Measurements from ENCODE around the gene SSTR5.

Gene SSTR5

DNA sequence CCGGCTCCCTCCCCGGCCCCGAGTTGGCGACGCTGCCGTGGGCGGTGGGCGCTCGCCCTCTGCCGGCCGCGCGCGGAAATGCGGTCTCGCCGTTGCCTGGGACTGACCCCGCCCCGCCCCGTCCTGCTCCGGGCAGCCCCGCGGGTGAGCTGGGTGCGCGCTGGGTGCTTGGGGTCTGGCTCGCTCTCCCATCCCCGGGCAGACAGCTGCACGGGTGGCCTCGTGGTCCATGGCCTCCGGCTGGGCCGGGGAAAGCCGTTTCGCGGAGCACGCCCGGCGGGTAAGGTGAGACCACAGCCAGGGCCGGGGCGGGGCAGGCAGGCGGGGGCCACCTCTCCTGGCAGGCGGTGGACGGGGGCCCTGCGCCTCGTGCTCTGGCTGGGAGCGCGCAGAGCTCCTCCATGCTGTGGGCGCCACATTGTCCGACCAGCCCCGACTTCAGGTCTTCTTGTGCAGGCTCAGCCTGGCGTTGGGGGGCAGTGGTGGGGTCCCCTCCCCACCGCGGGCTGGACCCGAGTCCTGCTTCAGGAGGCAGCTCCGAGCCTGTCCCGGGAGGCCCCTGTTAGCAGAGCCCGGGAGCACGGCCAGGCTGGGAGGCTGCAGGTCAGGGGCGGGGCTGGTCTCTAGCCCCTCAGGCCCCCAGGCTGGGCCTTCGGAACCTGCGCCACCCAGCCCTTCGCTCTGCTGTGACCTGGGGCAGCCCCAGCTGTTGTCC, 30.5 kb downstream of the SSTR5 start:
- peak; percentile 47 for ATAC-seq
- DNase-seq, result peak; percentile 82

DNA sequence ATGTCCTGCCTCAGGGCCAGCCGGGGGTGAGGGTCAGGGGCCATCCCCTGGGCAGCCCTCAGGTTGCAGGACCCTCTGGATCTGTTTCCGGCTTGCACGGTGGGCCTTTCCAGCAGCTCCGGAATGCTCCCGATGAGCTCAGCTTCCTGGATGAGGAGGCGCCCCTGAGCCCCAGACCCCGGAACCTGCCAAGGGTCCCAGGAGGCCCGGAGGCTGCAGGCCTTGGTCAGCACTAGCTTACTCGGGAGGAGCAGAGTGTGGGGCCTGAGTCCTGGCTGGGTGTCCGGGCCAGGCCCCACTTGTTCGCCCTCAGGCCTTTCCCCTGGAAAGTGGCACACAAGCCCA, 31.1 kb downstream of the SSTR5 start:
- DNase-seq (no peak), ATAC-seq (no peak)

DNA sequence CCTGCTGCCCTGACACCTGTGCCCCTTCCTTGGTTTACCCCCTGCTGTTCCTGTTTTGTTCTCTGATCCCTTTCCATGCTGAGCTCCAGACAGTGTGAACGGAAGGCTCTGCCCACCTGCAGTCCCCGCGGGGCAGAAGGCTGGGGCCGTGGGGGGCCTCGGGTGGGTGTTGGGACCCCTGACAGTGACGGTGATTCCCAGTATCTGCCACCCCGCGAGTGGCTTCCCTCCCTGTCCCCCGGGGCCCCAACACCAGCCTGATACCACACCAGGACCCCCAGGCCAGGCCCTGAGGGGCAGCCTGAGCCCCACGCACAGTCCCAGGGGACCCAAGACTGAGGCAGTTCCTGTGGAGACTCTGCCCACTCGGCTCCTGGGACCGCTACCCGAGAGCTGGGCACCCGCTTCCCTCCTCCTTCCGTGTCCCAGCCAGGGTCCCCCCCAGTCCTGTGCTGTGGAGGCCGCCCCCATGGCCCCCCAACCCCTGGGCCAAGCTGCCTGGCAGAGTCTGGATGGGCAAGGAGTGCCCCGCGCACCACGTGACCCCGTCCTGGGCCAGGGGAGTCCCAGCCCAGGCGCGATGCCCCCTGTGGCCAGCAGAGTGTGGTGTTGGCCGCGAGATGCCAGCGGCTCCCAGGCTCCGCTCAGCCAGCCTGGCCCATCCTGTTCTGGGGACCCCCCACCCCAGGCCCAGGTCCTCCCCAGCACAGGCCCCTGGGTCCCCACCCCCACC, 33.5 kb downstream of the SSTR5 start:
- DNase-seq, result peak; percentile 59
- ATAC-seq, result peak; percentile 53

DNA sequence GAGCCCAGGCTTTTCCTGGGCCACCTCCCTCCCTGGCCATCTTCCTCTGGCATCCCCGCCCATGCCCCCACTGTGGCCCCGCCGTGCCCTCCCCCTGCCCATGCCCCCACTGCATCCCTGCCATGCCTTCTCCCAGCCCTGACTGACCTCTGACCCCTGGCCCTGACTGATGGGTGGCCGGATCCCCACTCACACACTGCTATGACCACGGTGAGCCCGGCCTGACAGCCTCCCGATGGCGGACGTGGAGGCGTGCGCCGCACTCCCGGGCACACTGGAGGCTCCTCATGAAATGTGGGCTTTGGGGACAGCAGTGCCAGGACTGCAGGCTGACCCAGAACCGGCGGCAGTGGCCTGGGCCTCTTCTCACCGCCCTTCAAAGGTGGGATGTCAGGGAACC, 34.1 kb downstream of the SSTR5 start:
- ATAC-seq, result no peak
- DNase-seq, result no peak

DNA sequence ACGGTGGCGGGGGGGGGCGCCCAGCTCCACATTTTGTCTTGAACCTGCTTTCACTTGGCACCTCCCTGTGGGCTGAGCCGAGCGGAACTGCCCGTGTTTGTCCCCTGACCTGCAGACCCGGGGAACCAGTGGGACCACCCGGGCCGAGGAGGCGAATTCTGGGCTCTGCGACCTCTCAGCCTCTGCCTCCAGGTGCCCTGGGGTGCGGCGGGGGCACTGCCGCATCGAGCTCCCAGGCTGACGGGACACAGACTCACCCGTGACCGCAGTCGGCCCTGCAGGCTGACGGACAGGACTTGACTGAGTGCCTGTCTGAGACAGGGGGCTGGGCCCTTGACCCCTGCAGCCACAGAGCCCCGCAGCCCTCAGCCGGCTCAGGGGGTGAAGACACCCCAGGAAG, 34.6 kb downstream of the SSTR5 start:
- DNase-seq (no peak), ATAC-seq (no peak)

DNA sequence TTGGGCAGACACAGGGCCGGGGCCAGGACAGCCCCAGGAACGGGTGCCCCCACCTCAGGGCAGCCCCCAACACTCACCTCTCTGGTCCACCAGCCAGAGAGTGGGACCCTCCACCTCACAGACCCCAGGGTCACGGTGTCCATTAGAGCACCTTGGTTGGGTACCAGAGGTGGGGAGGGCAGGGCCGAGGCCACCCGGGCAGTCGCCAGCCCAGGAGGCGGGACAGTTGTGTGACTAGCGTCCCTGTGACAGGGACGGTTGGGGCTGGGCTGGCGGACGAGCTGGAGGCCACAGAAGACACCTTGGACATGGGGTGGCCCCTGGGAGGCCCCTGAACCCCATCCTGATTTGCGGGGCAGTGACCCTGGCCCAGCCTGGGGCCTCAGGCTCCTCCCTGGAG, 35.2 kb downstream of the SSTR5 start:
- ATAC-seq (no peak), DNase-seq (no peak)

DNA sequence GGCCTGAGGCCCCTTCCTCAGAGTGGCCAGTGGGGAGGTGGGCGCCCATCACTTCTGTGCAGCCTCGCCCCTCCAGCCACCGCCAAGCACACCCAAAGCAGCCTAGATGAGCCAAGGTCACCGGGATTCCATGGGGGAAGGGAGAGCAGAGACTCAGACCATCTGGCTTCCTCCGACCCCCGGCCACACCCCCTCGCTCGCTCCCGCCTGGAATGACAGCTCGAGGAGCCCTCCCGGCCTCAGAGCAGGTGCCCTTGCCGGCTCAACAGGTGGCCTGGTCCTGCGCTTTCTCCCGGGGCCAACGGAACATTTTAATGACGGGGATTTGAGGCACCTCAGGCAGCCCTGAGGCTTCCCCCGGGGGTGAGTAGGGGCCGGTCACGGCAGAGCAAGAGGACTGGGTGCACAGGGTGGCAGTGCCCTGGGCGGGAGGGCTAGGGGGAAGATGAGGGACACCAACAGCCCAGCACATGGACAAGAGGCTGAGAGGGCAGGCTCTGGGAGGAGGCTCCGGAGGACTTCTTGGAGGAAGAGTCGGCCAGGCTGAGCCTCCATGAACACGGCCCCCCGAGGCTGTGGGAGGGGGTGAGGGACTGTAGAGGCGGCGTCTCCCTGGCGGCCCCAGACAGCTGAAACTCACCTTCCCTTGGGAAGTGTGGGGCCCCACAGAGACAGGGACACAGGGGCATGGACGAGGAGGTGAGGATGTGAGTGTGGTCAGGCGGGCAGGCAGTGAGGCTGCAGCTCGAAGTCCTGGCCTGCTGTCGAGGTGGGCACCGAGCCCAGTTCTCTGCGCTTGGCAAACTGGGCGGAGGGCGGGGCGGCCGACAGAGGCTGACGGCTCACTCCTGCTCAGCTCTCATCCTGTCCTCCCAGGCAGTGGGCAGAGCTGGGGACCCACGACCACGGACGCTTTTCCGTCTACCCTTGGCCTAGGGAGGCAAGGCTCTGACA, 36.0 kb downstream of the SSTR5 start:
- no peak for ATAC-seq
- DNase-seq, result no peak

DNA sequence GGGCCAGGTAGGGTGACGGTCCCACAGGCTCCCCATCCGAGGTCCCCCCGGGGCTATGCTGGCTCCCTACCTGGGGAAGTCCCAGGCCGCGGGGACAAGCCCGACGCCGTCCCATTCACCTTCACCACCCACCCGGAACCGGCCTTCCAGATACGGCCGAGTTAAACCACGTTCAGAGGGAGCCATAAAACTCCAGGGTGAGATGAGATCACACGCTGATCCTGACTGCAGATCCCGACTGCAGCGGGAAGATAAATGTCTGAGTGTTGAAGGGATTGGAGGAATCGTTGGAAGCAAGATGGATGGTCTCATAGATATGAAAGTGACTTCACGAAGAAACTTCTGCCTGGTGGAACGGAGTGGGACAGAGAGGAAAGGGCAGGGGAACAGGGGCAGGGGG, 37.1 kb downstream of the SSTR5 start:
- no peak for DNase-seq
- no peak for ATAC-seq

DNA sequence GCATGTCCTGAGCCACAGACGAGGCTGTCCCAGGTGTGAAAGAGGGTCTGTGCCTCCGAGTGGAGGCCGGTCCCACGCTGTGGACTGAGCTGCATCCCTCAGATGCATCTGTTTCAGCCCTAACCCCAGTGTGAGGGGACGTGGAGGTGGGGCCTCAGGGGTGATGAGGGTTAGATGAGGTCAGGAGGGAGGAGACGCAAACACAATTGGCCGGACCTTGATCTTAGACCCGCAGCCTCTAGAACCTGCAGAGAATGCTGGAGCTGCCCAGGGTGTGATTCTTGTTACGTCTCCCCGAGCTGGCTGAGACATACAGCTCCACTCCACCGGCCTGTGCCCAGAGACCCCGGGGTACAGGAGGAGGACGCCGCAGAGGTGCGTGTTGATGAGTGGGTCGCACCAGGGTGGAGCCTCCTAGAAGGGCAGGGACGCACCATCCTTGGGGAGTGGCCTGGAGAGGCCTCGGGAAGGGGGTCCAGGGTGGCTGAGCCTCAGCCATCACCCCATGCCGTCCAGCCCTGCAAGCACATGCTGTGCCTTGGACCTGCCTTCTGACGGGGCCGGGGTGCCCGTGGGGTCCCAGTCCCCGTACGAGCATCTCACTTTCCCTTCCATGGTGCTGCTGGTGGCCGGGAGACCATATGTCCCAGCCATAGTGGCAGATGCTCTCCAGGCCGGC, 40.1 kb downstream of the SSTR5 start:
- no peak for ATAC-seq

DNA sequence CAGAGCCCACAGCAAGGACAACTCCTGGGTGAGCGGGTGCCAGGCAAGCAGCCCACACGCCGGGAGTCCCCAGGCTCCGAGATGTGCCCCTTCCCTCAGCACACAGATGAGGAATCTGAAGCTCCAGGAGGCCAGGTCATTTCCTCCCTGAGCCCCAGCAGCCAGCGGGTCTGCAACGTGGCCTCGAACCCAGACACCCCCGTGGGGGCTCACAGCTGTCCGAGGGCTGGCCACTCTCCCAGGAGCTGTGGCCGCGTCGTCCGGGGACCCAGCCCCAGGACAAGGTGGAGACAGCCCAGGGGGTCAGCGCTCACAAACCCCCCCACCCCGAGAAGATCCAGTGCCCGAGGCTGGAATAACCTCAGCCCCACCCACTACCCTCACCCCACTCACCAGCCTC, 40.9 kb downstream of the SSTR5 start:
- DNase-seq (no peak), ATAC-seq (no peak)

More for the DNA sequence above, 40.1 kb downstream of the SSTR5 start:
- no peak for DNase-seq

DNA sequence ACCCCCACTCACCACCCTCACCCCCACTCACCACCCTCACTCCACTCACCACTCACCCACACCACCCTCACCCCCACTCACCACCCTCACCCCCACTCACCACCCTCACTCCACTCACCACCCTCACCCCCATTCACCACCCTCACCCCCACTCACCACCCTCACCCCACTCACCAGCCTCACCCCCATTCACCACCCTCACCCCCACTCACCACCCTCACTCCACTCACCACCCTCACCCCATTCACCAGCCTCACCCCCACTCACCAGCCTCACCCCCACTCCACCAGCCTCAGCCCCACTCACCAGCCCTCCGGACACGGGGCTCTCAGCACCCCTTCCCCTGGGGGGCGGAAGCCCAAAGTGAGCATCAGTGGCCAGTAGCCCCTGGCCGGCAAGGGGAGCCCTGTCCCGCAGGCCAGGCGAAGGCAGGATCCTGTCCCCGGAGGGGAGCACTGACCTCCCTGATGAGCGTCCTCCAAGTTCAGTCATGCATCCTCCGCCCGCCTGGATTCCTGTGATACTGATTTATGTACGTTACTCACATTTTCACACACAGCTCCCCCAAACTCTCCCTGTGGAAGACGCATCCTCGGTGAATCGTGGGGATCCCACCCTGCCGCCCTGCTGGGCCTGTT, 41.5 kb downstream of the SSTR5 start:
- no peak for DNase-seq
- ATAC-seq, result no peak

DNA sequence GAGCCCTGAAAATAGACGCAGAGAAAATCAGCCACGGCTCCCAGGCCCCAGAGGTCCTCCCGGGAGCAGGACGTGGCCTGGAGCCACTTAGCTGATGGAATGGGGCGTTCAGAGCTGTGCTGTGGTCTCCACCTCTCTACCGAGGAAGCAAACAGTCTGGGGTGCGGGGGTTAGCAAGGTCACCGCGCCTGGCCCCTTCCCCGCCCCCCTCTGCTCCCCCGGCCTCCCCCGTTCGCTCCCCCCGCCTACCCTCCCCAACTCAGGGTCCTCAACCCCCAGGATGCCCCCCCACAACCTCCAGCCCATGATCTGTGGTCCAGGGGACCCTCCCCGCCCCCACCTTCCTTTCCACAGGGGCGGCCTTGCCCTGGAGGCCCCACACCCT, 44.1 kb downstream of the SSTR5 start:
- ATAC-seq, result no peak
- DNase-seq, result no peak

DNA sequence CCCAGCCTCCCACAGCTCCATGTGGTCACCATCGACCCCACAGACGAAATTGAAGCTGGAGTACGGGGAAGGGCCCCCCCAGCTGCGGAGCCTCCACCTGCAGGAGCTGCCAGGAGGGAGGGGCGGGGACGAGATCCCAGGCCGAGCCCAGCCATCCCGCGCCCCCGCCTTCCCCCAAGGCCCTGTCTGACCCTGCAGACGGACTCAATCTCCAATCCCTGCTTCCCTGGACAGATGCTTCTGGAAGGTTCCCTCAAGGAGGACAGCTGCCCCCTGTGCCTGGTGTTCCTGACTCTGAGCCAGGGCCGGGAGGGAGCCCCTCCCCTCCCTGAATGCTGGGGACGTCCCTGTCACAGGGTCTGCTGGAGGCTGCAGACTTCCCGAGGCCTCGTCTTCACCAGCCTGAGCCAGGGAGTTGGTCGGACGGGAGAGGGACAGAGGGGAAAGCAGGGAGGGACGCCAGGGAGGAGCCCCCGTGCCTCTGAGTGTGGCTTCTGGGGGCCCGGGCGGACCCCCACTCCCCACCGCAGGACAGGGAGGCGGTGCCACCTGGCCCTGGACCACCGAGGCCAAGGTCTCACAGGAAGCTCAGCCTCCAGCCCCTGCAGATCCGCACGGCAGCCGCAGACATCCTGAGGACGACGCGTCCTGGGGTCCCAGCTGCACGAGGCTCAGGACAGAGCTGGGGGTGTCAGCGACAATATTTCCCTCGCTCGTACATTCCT, 44.8 kb downstream of the SSTR5 start:
- DNase-seq (no peak), ATAC-seq (no peak)

DNA sequence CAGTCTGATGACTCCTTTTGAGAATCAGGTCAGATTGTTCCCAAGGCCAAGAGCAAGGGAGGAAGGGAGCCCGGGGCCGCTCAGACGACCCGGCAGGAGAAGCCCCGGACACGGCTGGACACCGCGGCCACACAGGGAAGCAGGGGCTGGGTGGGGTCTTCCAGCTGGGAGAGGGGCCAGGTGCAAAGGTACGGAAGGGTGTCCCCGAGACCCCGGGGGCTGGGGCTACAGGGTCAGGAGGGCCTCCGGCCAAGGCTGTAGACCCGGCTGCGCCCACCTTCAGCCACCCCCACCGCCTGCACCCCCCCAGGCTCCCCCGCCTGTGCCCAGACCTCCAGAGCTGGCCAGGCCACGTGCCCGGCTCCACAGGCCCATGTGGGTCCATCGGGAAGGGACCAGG, 45.4 kb downstream of the SSTR5 start:
- ATAC-seq (no peak), DNase-seq (no peak)

DNA sequence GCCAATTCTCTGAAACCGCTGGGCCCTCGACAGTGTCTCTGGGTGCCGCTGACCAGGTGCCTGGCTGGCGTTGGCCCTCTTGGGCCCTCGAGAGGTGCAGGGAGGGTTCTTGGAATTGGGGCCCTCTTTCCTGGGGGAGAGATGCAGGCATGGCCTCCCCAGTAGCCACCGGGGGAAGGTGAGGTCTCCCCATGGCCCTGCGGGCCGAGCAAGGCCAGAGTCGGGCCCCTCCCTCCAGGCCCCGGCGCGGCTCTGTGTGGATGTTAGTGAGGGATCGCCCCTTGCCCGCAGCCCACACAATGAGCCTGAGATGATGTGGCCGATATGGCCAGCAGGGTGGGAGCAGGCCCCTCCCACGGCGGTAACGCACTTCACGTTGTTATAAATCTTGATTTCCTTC, 46.6 kb downstream of the SSTR5 start:
- ATAC-seq (no peak), DNase-seq (no peak)

DNA sequence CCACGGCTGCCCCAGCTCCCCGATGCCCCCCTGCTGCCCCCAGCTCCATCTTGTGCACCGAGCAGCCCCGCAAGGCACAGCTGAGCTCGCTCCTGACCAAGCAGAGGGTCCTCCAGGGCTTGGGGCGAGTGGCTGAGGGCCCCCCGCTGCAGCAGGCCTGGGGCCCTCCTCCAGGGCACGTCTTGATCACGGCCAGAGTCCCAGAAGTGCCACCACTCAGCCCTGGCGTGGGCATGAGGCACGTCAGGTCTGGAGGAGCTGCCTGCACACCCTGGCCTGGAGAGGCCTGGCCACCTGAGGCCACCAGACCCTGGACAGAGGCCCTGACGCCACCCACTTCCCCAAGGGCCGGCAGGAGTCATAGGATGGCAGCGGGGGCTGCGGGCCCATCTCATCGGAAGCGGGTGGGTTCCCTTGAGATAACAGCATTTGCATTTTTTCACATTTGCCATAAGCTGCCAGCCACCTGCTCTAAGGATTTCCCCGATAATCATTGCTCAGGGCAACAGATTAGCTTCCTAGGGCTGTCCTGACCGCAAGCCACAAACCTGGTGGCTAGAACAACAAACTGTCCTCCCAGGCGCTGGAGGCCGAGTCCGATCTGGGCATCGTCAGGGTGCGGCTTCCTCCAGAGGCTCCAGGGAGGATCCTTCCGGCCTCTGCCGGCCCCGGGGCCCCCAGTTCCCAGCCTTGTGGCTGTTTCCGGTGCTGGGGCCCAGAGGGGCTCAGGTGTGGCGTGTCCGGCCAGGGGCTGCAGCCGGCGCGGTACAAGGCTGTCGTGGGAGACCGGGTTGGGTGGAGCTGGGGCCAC, 47.4 kb downstream of the SSTR5 start:
- no peak for DNase-seq
- no peak for ATAC-seq

DNA sequence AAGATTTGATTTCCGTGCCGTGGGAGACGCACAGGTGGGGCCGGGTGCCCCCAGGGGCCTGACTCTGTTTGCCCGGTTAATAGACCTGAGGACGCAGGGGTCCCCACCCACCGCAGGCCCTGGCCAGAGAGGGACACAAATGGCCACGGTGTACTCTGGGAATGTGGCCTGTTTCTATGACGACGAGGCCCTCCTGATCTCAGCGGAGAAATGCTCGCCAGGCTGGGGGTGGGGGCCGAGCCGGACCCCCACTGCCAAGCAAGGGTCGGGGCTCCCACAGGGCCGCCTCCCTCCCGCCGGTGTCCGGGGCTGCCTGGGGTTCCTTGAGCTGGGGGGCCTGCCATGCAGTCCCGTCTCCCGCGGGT, 48.0 kb downstream of the SSTR5 start:
- DNase-seq (no peak), ATAC-seq (no peak)

DNA sequence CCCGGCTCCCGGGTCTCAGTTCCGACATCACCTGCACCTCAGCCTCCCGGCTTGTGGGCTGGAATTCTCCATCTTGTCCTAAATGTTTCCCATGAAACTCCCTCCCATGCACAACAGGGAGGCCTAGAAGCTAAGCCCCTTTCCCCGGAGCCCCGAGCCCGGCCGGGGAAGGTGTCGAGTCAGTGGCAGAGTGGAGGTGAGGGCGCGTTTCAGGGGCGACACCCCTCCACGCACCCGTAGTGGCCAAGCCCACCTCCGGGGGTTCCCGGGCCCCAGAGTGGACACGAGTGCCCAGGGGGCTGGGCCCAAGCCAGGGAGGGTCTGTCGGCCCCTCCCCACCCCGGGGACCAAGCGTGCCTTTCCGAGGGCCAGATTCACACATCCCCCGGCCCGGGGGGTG, 48.5 kb downstream of the SSTR5 start:
- ATAC-seq, result no peak
- no peak for DNase-seq

DNA sequence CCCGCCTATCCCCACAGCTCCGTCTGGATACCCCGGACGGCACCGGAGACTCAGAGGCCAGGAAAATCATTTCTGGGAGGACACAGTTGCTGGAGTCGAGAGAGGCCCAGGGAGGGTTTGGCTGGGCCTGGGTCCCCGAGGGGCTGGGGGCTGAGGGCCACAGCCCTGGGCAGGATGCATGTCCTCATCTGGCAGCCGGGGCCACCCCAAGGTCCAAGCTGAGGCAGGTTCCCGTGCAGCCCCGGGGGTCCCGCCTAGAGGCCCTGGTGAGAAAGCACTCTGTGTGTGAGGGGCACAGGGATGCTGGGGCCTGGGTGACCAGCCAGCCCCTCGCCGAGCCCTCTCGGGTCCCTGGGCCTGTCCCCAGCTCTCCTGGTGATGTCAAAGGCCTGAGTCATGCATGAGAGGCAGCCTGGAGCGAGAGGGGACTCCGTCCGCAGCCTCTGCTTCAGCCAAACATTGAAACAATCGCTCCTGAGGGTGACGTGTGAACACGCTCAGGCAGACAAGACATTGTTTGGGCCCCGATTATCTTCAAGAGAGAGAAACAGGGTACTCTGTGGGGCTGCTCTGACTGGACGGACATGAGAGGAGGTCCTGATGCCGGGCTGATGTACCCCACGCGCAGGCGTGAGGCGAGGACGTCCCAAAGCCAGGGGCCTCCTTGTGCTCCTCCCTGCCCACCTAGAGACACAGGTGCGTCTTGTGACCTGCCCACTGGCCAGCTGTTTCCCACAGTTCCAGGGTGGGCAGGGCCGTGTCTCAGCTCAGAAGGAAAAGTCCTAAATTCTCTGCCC, 49.3 kb downstream of the SSTR5 start:
- ATAC-seq (no peak), DNase-seq (no peak)

DNA sequence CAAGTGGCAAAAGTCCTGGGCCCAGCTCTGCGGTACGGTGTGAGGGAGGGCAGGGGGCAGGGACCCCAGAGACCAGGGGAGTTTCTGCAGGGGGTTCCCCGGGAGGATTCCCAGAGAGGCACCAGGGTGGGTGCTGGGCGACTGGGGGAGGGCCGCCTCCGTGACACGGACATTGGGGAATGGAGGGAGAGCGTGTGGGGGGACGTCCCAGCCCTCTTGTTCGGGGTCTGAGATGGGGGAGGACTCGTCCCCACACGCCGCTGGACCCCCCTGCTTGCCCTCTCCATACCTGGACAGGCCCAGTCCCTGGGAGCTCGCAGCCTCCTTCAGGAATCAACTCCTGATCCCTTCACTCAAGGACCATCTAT, 49.8 kb downstream of the SSTR5 start:
- ATAC-seq (no peak), DNase-seq (no peak)

Measured in stimulated activated naive CD8-positive, alpha-beta T cell treated with anti-CD3 and anti-CD28 coated beads, Interleukin-15, Interleukin-2, amounts not matched to agents 100 U/mL and 50 U/mL, for 24 hours (primary cell).